CD4-positive, alpha-beta T cell (primary cell): ENCODE data around the gene TRAPPC6A. TPM values are rescaled to one million over a fixed set of nuclear protein-coding genes. Genes with fewer than 3 reads are reported as not detected.

ENCODE experiments used
- ATAC-seq: fragments of 200-7000 bp; cut with Tn5 transposase; one replicate; pipeline ENCODE4 v1.10.0; 2022; ENCODE audit warnings: mild to moderate bottlenecking; ENCODE audit not compliant: poor library complexity
- CTCF ChIA-PET: fragments of 350-600 bp; sonication (Branson Sonifier 250); formaldehyde crosslinking; loops from one replicate; lab custom pipeline; 2021; ENCODE audit warnings: antibody characterized with exemption, inconsistent platforms; lab: Charles Lee
- POLR2A ChIA-PET: fragments of 350-600 bp; sonication (Branson Sonifier 250); formaldehyde crosslinking; loops from one replicate; lab custom pipeline; 2021; ENCODE audit warnings: antibody characterized with exemption, inconsistent platforms; lab: Charles Lee
- DNase-seq, 14 experiments: peaks; one replicate each; pipeline ENCODE4 v3.0.0-alpha.2; 2013 to 2020; ENCODE audit warnings: mixed read lengths in 2 of 14
- H3K27ac ChIP-seq, 2 donors: one replicate each; pipeline versions ENCODE4 v1.5.1 to v1.7.0; 2013; ENCODE audit warnings: low read length in 2 of 2, low read depth in 1 of 2, mild to moderate bottlenecking in 1 of 2
- H3K27me3 ChIP-seq, 2 experiments: 1 replicate in 1 of 2; 2 replicates in 1 of 2; pipeline versions ENCODE4 v1.6.1 to v1.7.0; 2013; ENCODE audit warnings: low read length in 2 of 2, control low read depth in 1 of 2, mild to moderate bottlenecking in 1 of 2, moderate library complexity in 1 of 2; ENCODE audit not compliant: insufficient read depth in 2 of 2, control insufficient read depth in 1 of 2
- H3K36me3 ChIP-seq: one replicate; pipeline ENCODE4 v1.6.1; 2013; ENCODE audit warnings: low read length, control low read depth; ENCODE audit not compliant: insufficient read depth
- H3K4me1 ChIP-seq: one replicate; pipeline ENCODE4 v1.6.1; 2013; ENCODE audit warnings: low read length, control low read depth; ENCODE audit not compliant: insufficient read depth
- H3K4me3 ChIP-seq: one replicate; pipeline ENCODE4 v1.5.1; 2013; ENCODE audit warnings: mild to moderate bottlenecking, low read length, moderate library complexity
- H3K9me3 ChIP-seq, 2 experiments: 1 replicate in 1 of 2; 2 replicates in 1 of 2; pipeline versions ENCODE4 v1.6.1 to v1.7.0; 2013; ENCODE audit warnings: low read length in 2 of 2, mild to moderate bottlenecking in 2 of 2, control low read depth in 1 of 2, moderate library complexity in 1 of 2; ENCODE audit not compliant: control insufficient read depth in 1 of 2, insufficient read depth in 1 of 2
- H3K27ac Mint-ChIP-seq: one replicate; pipeline ENCODE4 v1.8.0; 2020; ENCODE audit warnings: mixed read lengths
- H3K27me3 Mint-ChIP-seq: one replicate; pipeline ENCODE4 v1.8.0; 2021; ENCODE audit warnings: mixed read lengths
- H3K36me3 Mint-ChIP-seq: one replicate; pipeline ENCODE4 v1.8.0; 2021; ENCODE audit warnings: low read depth, mixed read lengths
- H3K4me1 Mint-ChIP-seq: one replicate; pipeline ENCODE4 v1.8.0; 2021; ENCODE audit warnings: low read depth, mixed read lengths
- H3K4me3 Mint-ChIP-seq: one replicate; pipeline ENCODE4 v1.8.0; 2020; ENCODE audit warnings: mild to moderate bottlenecking, mixed read lengths
- H3K9me3 Mint-ChIP-seq: one replicate; pipeline ENCODE4 v1.8.0; 2020; ENCODE audit warnings: mixed read lengths
- intact Hi-C, 2 experiments: fragments of 100-400 bp; cut with DNase I in 1 of 2; cut with micrococcal nuclease in 1 of 2; formaldehyde crosslinking; loops; one replicate each; pipeline versions ENCODE4 v1.15.1 to v1.9.0; 2023 to 2025; cut with DNase I, micrococcal nuclease
- total RNA-seq, 174 experiments: library from RNA in 2 of 174; stranded (reverse) in 2 of 174; gene quantifications; one replicate each; pipeline ENCODE4 v1.2.3 and lab custom pipeline; 2021 to 2026
- TF ChIP-seq, protein P1 (sequence below): fragments of 200-600 bp; IDR thresholded peaks from one replicate; pipeline ENCODE4 v1.8.0; 2022; ENCODE audit warnings: antibody characterized with exemption, mild to moderate bottlenecking

Gene TRAPPC6A
- total RNA-seq, 2 experiments from 2014 or later, result 32.0 to 38.8 TPM

DNA sequence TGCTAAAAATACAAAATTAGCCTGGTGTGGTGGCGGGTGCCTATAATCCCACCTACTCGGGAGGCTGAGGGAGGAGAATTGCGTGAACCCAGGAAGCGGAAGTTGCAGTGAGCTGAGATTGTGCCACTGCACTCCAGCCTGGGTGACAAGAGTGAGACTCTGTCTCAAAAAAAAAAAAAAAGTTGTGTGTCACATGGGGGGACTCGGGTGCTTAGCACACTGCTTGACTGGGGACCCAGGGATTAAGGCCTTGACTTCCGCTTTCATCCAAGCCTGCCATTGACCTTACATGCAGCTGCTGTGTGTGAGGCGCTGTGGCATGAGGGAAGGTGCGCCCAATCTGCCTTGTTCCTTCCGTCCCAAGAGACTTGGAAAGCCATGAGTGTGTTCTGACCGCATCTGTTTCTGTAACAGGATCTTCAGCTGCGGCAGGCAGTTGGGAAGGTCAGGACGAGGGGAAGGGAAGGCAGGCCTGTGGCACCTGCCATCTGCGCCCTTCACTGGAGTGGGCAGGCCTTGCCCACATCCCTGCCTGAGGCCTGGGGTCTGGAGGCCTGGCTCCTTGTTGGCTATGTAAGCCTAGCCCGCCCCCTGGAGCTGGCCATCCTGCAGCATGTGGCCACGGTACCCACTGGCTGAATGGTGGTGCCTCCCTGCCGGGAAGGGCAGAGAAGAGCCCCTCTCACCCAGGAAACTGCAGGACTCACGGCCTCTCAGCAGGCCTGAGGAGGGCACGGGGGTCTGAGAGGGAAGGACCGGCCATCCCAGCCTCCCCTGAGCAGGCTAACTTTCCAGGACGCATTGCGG lies 62.0 kb downstream of the TRAPPC6A start:
- POLR2A ChIA-PET, result no interaction called here
- Histone ChIP-seq H3K4me1 (peaks cover 54% of the 10 kb centered on the region), H3K27ac (no peak overlapping the region), H3K9me3 (no peaks in the 10 kb centered on the region), H3K27me3 (no peaks in the 10 kb centered on the region), H3K4me3 (no peak overlapping the region), H3K36me3 (no peaks in the 10 kb centered on the region)
- CTCF ChIA-PET, result no interaction called here
- no peak overlapping the region for H3K27ac Mint-ChIP-seq
- H3K9me3 Mint-ChIP-seq, result no peaks in the 10 kb centered on the region
- H3K4me1 Mint-ChIP-seq, result peaks cover 50% of the 10 kb centered on the region
- H3K36me3 Mint-ChIP-seq, result no peaks in the 10 kb centered on the region
- H3K4me3 Mint-ChIP-seq, result peak overlapping the region; percentile 63
- ATAC-seq, result no peak
- DNase-seq, result peak in 1 of 14 experiments; percentile 52
- no peaks in the 10 kb centered on the region for H3K27me3 Mint-ChIP-seq
- intact Hi-C loops, result no loop called here
- TF ChIP-seq, protein P1, sequence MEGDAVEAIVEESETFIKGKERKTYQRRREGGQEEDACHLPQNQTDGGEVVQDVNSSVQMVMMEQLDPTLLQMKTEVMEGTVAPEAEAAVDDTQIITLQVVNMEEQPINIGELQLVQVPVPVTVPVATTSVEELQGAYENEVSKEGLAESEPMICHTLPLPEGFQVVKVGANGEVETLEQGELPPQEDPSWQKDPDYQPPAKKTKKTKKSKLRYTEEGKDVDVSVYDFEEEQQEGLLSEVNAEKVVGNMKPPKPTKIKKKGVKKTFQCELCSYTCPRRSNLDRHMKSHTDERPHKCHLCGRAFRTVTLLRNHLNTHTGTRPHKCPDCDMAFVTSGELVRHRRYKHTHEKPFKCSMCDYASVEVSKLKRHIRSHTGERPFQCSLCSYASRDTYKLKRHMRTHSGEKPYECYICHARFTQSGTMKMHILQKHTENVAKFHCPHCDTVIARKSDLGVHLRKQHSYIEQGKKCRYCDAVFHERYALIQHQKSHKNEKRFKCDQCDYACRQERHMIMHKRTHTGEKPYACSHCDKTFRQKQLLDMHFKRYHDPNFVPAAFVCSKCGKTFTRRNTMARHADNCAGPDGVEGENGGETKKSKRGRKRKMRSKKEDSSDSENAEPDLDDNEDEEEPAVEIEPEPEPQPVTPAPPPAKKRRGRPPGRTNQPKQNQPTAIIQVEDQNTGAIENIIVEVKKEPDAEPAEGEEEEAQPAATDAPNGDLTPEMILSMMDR, result no peak

DNA sequence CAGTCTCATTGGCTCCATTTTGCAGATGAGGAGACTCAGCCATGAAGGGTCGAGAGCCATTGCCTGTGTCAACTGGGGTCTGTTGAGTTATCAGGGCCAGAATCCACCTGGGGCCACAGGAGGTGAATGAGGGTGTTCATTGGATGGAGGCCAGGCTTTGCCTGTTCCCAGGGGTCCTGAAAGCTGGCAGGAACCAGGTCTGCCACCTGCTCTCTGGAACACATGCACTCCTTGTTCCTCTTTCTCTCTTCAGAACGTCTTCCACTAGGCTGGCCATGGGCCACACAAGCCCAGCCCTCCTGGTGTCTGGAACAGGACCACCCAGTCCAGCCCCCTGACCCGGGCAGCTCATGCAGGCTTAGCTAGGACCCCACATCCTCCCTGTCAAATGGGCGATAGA lies 63.9 kb downstream of the TRAPPC6A start:
- Histone ChIP-seq H3K27me3 (no peaks in the 10 kb centered on the region), H3K36me3 (no peaks in the 10 kb centered on the region), H3K4me1 (peaks cover 51% of the 10 kb centered on the region), H3K27ac (no peak overlapping the region), H3K4me3 (no peak overlapping the region), H3K9me3 (no peaks in the 10 kb centered on the region)
- H3K27ac Mint-ChIP-seq, result no peak overlapping the region
- no peaks in the 10 kb centered on the region for H3K9me3 Mint-ChIP-seq
- TF ChIP-seq, protein P1, result no peak
- H3K36me3 Mint-ChIP-seq, result no peaks in the 10 kb centered on the region
- H3K27me3 Mint-ChIP-seq, result no peaks in the 10 kb centered on the region
- ATAC-seq, result no peak
- no peak for DNase-seq
- no peak overlapping the region for H3K4me3 Mint-ChIP-seq
- intact Hi-C loops, result no loop called here
- POLR2A ChIA-PET, result interaction anchor here (1.5 kb wide), 1 partner anchor 11 kb away, joined by 7 read pairs; no protein-coding TSS in a partner anchor
- peaks cover 45% of the 10 kb centered on the region for H3K4me1 Mint-ChIP-seq
- CTCF ChIA-PET, result no interaction called here

DNA sequence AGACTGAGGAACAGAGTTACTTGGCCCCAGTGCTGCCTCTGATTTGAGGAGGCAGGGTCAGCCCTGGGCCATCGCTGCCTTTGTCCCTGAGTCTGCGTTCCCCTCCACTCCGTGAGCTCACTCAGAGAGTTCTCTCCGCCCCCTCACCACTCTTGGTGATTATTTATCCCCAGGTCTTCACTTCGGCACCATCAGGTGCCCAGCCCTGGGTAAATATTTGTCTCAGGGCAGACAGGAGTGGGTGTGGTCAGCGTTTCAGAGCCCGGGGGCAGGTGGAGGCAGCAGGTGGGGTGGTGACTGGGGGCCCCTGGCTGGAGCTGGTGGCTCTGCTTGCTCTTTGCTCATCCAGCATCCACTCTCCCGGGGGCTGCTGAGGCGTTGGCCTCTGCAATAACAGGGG lies 64.4 kb downstream of the TRAPPC6A start:
- peaks cover 40% of the 10 kb centered on the region for H3K4me1 Mint-ChIP-seq
- H3K36me3 Mint-ChIP-seq, result no peaks in the 10 kb centered on the region
- H3K27me3 Mint-ChIP-seq, result no peaks in the 10 kb centered on the region
- DNase-seq, result no peak
- TF ChIP-seq, protein P1, result no peak
- Histone ChIP-seq H3K27ac (no peak overlapping the region), H3K4me3 (no peak overlapping the region), H3K36me3 (no peaks in the 10 kb centered on the region), H3K4me1 (peaks cover 47% of the 10 kb centered on the region), H3K27me3 (no peaks in the 10 kb centered on the region), H3K9me3 (no peaks in the 10 kb centered on the region)
- ChIA-PET CTCF (no interaction called here), POLR2A (interaction anchor here (1.5 kb wide), 1 partner anchor 10 kb away, joined by 7 read pairs; no protein-coding TSS in a partner anchor)
- ATAC-seq, result no peak
- no peak overlapping the region for H3K4me3 Mint-ChIP-seq
- H3K27ac Mint-ChIP-seq, result no peak overlapping the region
- H3K9me3 Mint-ChIP-seq, result no peaks in the 10 kb centered on the region
- intact Hi-C loops, result no loop called here

Other genes with a start within 250 kb of the TRAPPC6A start
- gene APOC4, start 236.0 kb downstream of the TRAPPC6A start, total RNA-seq, result not detected
- not detected for gene APOC2, start 232.2 kb downstream of the TRAPPC6A start, total RNA-seq
- 10 to 100 TPM; 71.0 to 72.7 TPM for gene CLPTM1, start 222.9 kb downstream of the TRAPPC6A start, total RNA-seq
- gene RELB, start 176.8 kb downstream of the TRAPPC6A start, total RNA-seq, result 10 to 100 TPM; 91.6 to 92.5 TPM
- 100 to 1,000 TPM; 152 to 154 TPM for gene CLASRP, start 139.2 kb downstream of the TRAPPC6A start, total RNA-seq
- gene ZNF296, start 101.8 kb downstream of the TRAPPC6A start, total RNA-seq, result 1 to 10 TPM; 2.0 to 2.4 TPM
- gene GEMIN7, start 99.0 kb downstream of the TRAPPC6A start, total RNA-seq, result 1 to 10 TPM; 4.0 to 4.8 TPM
- 10 to 100 TPM; 17.2 to 19.6 TPM for gene PPP1R37, start 85.1 kb downstream of the TRAPPC6A start, total RNA-seq
- under 1 TPM; 0.73 to 0.91 TPM for gene NKPD1, start 17.3 kb downstream of the TRAPPC6A start, total RNA-seq
- gene BLOC1S3, start 547 bp upstream of the TRAPPC6A start, total RNA-seq, result 10 to 100 TPM; 14.7 to 18.8 TPM
- not detected for gene EXOC3L2, start 67.2 kb upstream of the TRAPPC6A start, total RNA-seq
- gene MARK4, start 73.0 kb upstream of the TRAPPC6A start, total RNA-seq, result 10 to 100 TPM; 18.1 to 19.8 TPM
- not detected for gene CKM, start 144.6 kb upstream of the TRAPPC6A start, total RNA-seq
- not detected for gene KLC3, start 162.5 kb upstream of the TRAPPC6A start, total RNA-seq
- 1 to 10 TPM; 8.7 to 9.6 TPM for gene ERCC2, start 192.3 kb upstream of the TRAPPC6A start, total RNA-seq
- 1 to 10 TPM; 1.5 to 3.7 TPM for gene PPP1R13L, start 226.8 kb upstream of the TRAPPC6A start, total RNA-seq
- under 1 TPM; 0.16 to 0.28 TPM for gene POLR1G, start 228.4 kb upstream of the TRAPPC6A start, total RNA-seq
- 10 to 100 TPM; 32.5 to 32.6 TPM for gene ERCC1, start 245.7 kb upstream of the TRAPPC6A start, total RNA-seq